ENCODE data around the gene DTL. TPM values are rescaled to one million over a fixed set of nuclear protein-coding genes. Genes with fewer than 3 reads are reported as not detected.

DTL gene
- total RNA-seq, 1 donor from 2014 or later: 7.8 TPM

Small RNA genes lying within 50 kb of the gene (small RNA-seq; reads per million reads assigned to genes)
- gene MIR3122 (not detected), gene RF00568 (not detected), gene RN7SKP98 (not detected)

Other genes with a start within 250 kb of the DTL start
- gene LPGAT1, start 205.0 kb upstream of the DTL start, total RNA-seq: 21.4 TPM
- gene INTS7, start 191 bp upstream of the DTL start, total RNA-seq: 23.0 TPM
- 29.2 TPM for gene PPP2R5A, start 249.7 kb downstream of the DTL start, total RNA-seq

All from skeletal muscle tissue (tissue), 2 donors.